ENCODE data around the gene GALNTL6. TPM values are rescaled to one million over a fixed set of nuclear protein-coding genes. Genes with fewer than 3 reads are reported as not detected.

The GALNTL6 gene
- total RNA-seq (2012; rRNA removed) (under 0.01 TPM in 1 of 2 replicates, not detected in the other), polyA plus RNA-seq (2012; rRNA removed) (not detected in 2 replicates), Bru-seq, nascent RNA (percentile 3 among the genes with signal in this experiment), BruChase-seq, experiment 1, labeled RNA remaining after a 6-hour chase (percentile 1 among the genes with signal in this experiment), BruChase-seq, experiment 2, labeled RNA remaining after a 2-hour chase (percentile 4 among the genes with signal in this experiment)
- not detected in 2 replicates for polyA plus RNA-seq (2012; cell fraction: cytosol; rRNA removed)
- not detected in 2 replicates for polyA plus RNA-seq (2012; cell fraction: nucleus; rRNA removed; ENCODE audit: low replicate concordance)
- long read RNA-seq = 0 reads

DNA sequence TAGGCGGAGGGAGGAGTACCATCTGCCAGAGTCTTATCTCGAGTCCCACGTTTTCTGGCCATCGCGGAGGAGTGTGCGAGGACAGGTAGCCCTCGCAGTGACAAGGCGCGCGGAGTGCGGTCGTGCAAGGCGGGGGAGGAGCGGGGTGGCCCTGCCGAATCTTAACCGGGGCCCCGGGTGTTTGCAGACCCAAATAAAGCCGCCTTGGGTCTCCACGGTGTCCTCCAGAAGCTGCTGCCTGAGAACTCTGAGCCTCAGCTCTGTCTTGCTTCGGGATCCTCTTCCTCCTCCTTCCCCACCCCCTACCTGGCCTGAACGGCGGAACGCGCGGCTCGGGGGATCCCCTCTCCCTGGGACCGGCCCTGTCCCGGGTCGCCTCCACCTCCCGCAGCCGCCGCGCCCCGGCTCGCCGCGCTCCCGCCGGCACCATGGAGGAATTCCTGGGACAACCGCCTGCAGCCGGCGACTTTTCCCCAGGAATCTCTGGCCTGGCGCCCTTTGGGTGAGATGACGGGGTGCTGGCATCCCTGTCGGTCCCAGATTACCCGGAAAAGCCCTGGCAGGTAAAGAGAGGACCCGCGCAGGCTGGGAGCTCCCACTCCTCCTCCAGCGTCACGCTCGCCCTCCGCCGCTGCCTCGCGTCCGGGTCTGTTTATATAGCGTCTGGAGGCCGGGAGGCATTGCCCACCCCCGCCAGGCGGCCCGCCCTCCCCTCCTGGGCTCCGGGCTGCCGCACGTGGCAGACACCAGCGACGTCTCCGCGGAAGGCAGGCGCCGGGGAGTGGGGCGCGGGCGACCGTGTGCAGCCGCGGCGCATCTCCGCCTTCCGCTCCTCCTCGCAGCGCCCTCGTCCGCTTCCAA, at the start of gene GALNTL6:
TSS of gene GALNTL6 (plus strand) at position 740 of the 861 bp plus-strand sequence.
- no peak within 1 kb of the TSS for H3K4ac ChIP-seq (ENCODE audit: low read depth, low read length)
- dilution Hi-C loops (cut with HindIII; ENCODE audit: low sequenced_read_pairs, unreplicated experiment) (no loop called here), intact Hi-C loops (cut with micrococcal nuclease) (no loop called here), in situ Hi-C loops (cut with MboI; ENCODE audit: low sequenced_read_pairs) (no loop called here)
- no peaks in the 10 kb centered on the region for H4K20me1 ChIP-seq (ENCODE audit: insufficient read depth, low read length)
- H4K8ac ChIP-seq (ENCODE audit: low read depth in 2 of 2, low read length in 2 of 2) = no peak within 1 kb of the TSS
- ATAC-seq (ENCODE audit: low read depth) = no peak
- ChIA-PET POLR2A (ENCODE audit: unreplicated experiment) (no interaction called here), CTCF (no interaction called here)
- no peak within 1 kb of the TSS for H2AK9ac ChIP-seq (replicated peaks; ENCODE audit: low read depth, low read length, poor library complexity)
- H3K4me3 ChIP-seq (ENCODE audit: insufficient read depth, low read depth, low read length) = peak within 1 kb of the TSS; percentile 32; the same call in 1 of the 2 replicates
- no peaks in the 10 kb centered on the region for H3K36me3 ChIP-seq (ENCODE audit: control insufficient read depth, insufficient read depth, low read length)
- no peak for DNase-seq
- H2BK15ac ChIP-seq (ENCODE audit: low read depth, low read length) = no peak within 1 kb of the TSS
- BruUV-seq (replicated peaks) = no TSS peak
- no peak within 1 kb of the TSS for H3K14ac ChIP-seq (replicated peaks; ENCODE audit: low read depth, low read length)
- H2BK120ac ChIP-seq (ENCODE audit: low read depth, low read length) = no peak within 1 kb of the TSS
- H3K4me2 ChIP-seq (ENCODE audit: low read depth, low read length) = peak within 1 kb of the TSS; percentile 40; the same call in 1 of the 2 replicates
- peaks cover 4% of the 10 kb centered on the region; the same call in 1 of the 2 replicates for H3K9me3 ChIP-seq (ENCODE audit: control insufficient read depth, insufficient read depth, low read length)
- TF ChIP-seq BHLHE40 (IDR thresholded peaks at IDR 0.05; ENCODE audit: low read depth, low read length) (no peak), SMC3 (IDR thresholded peaks at IDR 0.05; ENCODE audit: low read depth, low read length) (no peak), ELK1 (IDR thresholded peaks at IDR 0.05; ENCODE audit: borderline replicate concordance, low read depth, low read length) (no peak), FOS (IDR thresholded peaks at IDR 0.05; ENCODE audit: low read depth, low read length) (no peak), MAZ (IDR thresholded peaks at IDR 0.05; ENCODE audit: borderline replicate concordance, low read depth, low read length) (no peak), CHD1 (IDR thresholded peaks at IDR 0.05; ENCODE audit: low read depth, low read length) (no peak), MXI1 (IDR thresholded peaks at IDR 0.05; ENCODE audit: borderline replicate concordance, low read depth, low read length) (no peak), RAD21 (IDR thresholded peaks at IDR 0.05; ENCODE audit: low read length) (no peak), NFE2L2 (IDR thresholded peaks at IDR 0.05; ENCODE audit: low read depth, low read length) (no peak), MAFK (IDR thresholded peaks at IDR 0.05; ENCODE audit: low read depth, low read length) (no peak), CEBPB (IDR thresholded peaks at IDR 0.05; ENCODE audit: low read depth, low read length) (no peak)
- no peaks in the 10 kb centered on the region for H3K27me3 ChIP-seq (ENCODE audit: control insufficient read depth, insufficient read depth, low read length)
- 1% methylated on average over 29 of the region's 83 CpGs; no CpG with 5 or more reads in 1 of the 2 experiments for WGBS, 2 experiments (ENCODE audit: extremely low coverage in 2 of 2, insufficient read length in 1 of 2)
- no peak within 1 kb of the TSS for H3K23ac ChIP-seq (ENCODE audit: low read depth, low read length)
- H3K9ac ChIP-seq (ENCODE audit: low read depth, low read length) = no peak within 1 kb of the TSS
- no peak within 1 kb of the TSS for H2BK5ac ChIP-seq (ENCODE audit: low read depth, low read length, poor library complexity, severe bottlenecking)
- no peak within 1 kb of the TSS for H4K91ac ChIP-seq (ENCODE audit: insufficient read depth, low read depth, low read length)
- H2AK5ac ChIP-seq (ENCODE audit: low read depth, low read length) = no peak within 1 kb of the TSS
- no peak within 1 kb of the TSS for H4K5ac ChIP-seq (ENCODE audit: low read depth, low read length)
- H3K9me1 ChIP-seq (ENCODE audit: insufficient read depth, low read length) = no peaks in the 10 kb centered on the region
- H3K79me1 ChIP-seq (ENCODE audit: low read depth in 1 of 2, low read length in 2 of 2) = no peaks in the 10 kb centered on the region
- no peaks in the 10 kb centered on the region for H3K4me1 ChIP-seq (ENCODE audit: control insufficient read depth, insufficient read depth, low read length)
- no peak within 1 kb of the TSS for H3K18ac ChIP-seq (ENCODE audit: low read depth, low read length)
- H2BK20ac ChIP-seq (ENCODE audit: low read depth, low read length) = no peak within 1 kb of the TSS
- H3K27ac ChIP-seq (ENCODE audit: insufficient read depth, low read length) = no peak within 1 kb of the TSS
- H2AFZ ChIP-seq (replicated peaks; ENCODE audit: low read length, poor library complexity) = peak within 1 kb of the TSS; percentile 67
- H3K56ac ChIP-seq (ENCODE audit: extremely low read depth, insufficient read depth, low read length) = no peak within 1 kb of the TSS
